OCI-LY3 (cell line): ENCODE results near the gene SEL1L2.
"Not testable (repeated sequence)": the region's sequence is repeated elsewhere in the genome, so short reads cannot be mapped to it uniquely, and the experiment has no call there.

Experiments used
- H2AFZ ChIP-seq: fragments of 200-600, 300-600 bp; shearing (Covaris generic); 2 replicates; pipeline ENCODE4 v1.6.0; 2014; ENCODE audit warnings: antibody characterized with exemption, low read depth, low read length
- H3K27ac ChIP-seq: fragments of 200-600, 300-600 bp; sonication (generic); 2 replicates; pipeline ENCODE4 v1.5.1; 2014; ENCODE audit warnings: mild to moderate bottlenecking, low read length, moderate library complexity, mixed read lengths
- H3K27me3 ChIP-seq: fragments of 200-600, 300-600 bp; sonication (generic); 2 replicates; pipeline ENCODE4 v1.6.1; 2014; ENCODE audit warnings: low read depth, low read length, mixed read lengths
- H3K36me3 ChIP-seq: fragments of 200-600, 300-600 bp; sonication (generic); replicated peaks from 2 replicates; pipeline ENCODE3; 2014; ENCODE audit warnings: low read depth, low read length, mixed read lengths
- H3K4me1 ChIP-seq: fragments of 300-600, 200-600 bp; sonication (generic); 2 replicates; pipeline ENCODE4 v1.6.1; 2014; ENCODE audit warnings: low read length, mixed read lengths
- H3K4me2 ChIP-seq: fragments of 200-600, 300-600 bp; sonication (generic); 2 replicates; pipeline ENCODE4 v1.6.1; 2014; ENCODE audit warnings: low read length, mixed read lengths
- H3K4me3 ChIP-seq: fragments of 300-600, 200-600 bp; sonication (generic); 2 replicates; pipeline ENCODE4 v1.5.1; 2014; ENCODE audit warnings: antibody characterized with exemption, mild to moderate bottlenecking, low read length, moderate library complexity
- H3K79me2 ChIP-seq: fragments of 300-600, 200-600 bp; shearing (Covaris generic); 2 replicates; pipeline ENCODE4 v1.6.1; 2014; ENCODE audit warnings: mild to moderate bottlenecking, low read length, mixed read lengths
- H3K9ac ChIP-seq: fragments of 300-600, 200-600 bp; shearing (Covaris generic); 2 replicates; pipeline ENCODE4 v1.6.0; 2014; ENCODE audit warnings: mild to moderate bottlenecking, low read length, moderate library complexity
- H3K9me3 ChIP-seq: fragments of 200-600, 300-600 bp; shearing (Covaris generic); 2 replicates; pipeline ENCODE4 v1.6.1; 2014; ENCODE audit warnings: low read length, mixed read lengths; ENCODE audit not compliant: insufficient read depth
- H4K20me1 ChIP-seq: fragments of 200-600, 300-600 bp; sonication (generic); 2 replicates; pipeline ENCODE4 v1.6.1; 2016; ENCODE audit warnings: low read length, mixed read lengths; ENCODE audit not compliant: insufficient read depth
- EZH2phosphoT487 ChIP-seq: fragments of 200-600 bp; shearing (Covaris generic); IDR thresholded peaks from 2 replicates; pipeline ENCODE4 v1.6.1; 2018; ENCODE audit warnings: antibody characterized with exemption, mixed run types, low read depth
- TF ChIP-seq, protein P1 (sequence below): fragments of 200-600, 300-600 bp; sonication (generic); IDR thresholded peaks from 2 replicates; pipeline ENCODE4 v1.5.1; 2014; ENCODE audit warnings: antibody characterized with exemption, low read length, low read depth

Gene SEL1L2

DNA sequence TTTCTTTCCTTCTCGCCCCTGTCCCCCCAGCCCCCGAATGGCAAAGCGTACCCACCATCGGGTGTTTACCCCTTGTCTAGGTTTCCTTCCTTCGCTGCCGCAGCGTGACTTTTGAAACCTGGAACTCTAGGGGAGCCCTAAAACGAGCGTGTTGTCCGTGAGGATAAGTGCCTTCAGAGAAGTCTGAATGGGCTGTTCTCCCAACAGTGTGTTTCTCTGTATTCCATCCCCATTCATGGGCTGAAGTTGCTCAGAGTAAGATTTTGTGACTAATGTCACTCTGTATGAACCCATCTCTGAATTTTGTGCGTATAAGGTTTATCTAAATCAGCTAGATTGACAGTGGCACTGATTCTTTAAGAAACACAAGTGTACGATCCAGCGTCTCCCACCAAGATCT is 5.9 kb upstream of the SEL1L2 start:
- Histone ChIP-seq H3K9me3 (peaks cover 5% of the 10 kb centered on the region; the same call in 1 of the 2 replicates), H3K4me3 (no peak overlapping the region), H4K20me1 (no peaks in the 10 kb centered on the region), H3K36me3 (no peaks in the 10 kb centered on the region), H2AFZ (no peak overlapping the region), H3K27ac (no peak overlapping the region), H3K4me1 (no peaks in the 10 kb centered on the region), H3K79me2 (no peaks in the 10 kb centered on the region), H3K27me3 (no peaks in the 10 kb centered on the region), H3K9ac (no peak overlapping the region), H3K4me2 (no peak overlapping the region)
- TF ChIP-seq, protein P1, sequence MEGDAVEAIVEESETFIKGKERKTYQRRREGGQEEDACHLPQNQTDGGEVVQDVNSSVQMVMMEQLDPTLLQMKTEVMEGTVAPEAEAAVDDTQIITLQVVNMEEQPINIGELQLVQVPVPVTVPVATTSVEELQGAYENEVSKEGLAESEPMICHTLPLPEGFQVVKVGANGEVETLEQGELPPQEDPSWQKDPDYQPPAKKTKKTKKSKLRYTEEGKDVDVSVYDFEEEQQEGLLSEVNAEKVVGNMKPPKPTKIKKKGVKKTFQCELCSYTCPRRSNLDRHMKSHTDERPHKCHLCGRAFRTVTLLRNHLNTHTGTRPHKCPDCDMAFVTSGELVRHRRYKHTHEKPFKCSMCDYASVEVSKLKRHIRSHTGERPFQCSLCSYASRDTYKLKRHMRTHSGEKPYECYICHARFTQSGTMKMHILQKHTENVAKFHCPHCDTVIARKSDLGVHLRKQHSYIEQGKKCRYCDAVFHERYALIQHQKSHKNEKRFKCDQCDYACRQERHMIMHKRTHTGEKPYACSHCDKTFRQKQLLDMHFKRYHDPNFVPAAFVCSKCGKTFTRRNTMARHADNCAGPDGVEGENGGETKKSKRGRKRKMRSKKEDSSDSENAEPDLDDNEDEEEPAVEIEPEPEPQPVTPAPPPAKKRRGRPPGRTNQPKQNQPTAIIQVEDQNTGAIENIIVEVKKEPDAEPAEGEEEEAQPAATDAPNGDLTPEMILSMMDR, result no peak
- TF ChIP-seq EZH2phosphoT487, result no peak

DNA sequence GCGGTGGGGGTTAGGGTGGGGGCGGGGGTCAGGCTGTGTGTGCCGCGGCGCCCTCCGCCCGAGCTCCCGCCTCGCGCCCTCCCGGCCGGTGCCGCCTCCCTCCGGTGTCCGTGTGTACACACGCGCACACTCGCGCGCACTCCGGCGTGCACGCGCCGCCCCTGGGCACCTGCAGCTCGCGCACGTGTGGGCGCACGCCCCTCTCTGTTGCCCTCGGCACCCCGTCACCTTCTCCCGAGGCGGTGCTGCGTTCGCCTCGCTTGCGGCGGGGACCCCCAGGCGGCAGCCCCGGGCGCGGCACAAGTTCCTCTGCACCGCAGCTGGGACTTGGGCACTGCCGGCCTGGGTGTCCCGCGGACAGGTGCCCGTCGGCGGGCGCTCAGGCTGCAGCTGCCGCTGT is 5.4 kb upstream of the SEL1L2 start:
- Histone ChIP-seq H4K20me1 (no peaks in the 10 kb centered on the region), H3K9me3 (peaks cover 5% of the 10 kb centered on the region; the same call in 1 of the 2 replicates), H3K79me2 (no peaks in the 10 kb centered on the region), H3K4me1 (no peaks in the 10 kb centered on the region), H3K9ac (no peak overlapping the region), H3K36me3 (no peaks in the 10 kb centered on the region), H3K4me3 (no peak overlapping the region), H3K4me2 (no peak overlapping the region), H3K27me3 (no peaks in the 10 kb centered on the region), H2AFZ (no peak overlapping the region), H3K27ac (no peak overlapping the region)
- no peak for TF ChIP-seq EZH2phosphoT487
- TF ChIP-seq, protein P1, result no peak

DNA sequence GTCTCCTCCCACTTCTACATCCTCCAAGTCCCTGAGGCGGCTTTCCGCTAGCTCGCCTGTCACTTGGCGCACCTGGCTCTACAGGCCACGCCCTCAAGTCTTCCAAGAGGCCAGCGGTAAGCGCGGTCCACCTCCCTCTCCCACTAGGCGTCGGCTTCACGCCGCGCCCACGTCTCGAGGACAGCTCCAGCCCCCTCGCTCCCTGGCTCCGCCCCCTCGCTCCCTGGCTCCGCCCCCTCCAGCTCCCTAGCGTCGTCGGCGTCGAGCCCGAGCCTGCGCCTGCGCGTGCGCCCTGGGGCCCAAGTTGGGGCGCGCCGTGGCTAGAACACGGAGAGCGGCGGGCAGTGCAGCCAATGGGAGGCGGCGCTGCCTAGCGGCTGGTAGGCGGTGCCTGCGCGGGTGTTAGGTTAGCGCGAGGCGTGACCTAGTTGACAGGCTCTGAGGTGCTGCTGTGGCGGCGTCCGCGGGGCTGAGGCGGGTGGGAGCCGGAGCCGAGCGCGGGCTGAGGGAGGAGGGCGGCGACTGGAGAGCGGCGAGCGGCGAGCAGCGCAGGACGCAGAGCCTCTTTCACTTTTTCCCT is 4.8 kb upstream of the SEL1L2 start, which contains the start of gene MACROD2:
MACROD2 (plus strand) TSS at position 431 of the 580 bp plus-strand sequence.
- Histone ChIP-seq H4K20me1 (no peaks in the 10 kb centered on the region), H3K36me3 (no peaks in the 10 kb centered on the region), H3K9me3 (peaks cover 5% of the 10 kb centered on the region; the same call in 1 of the 2 replicates), H3K4me2 (no peak within 1 kb of the TSS), H3K79me2 (no peaks in the 10 kb centered on the region), H3K27ac (no peak within 1 kb of the TSS), H2AFZ (no peak within 1 kb of the TSS), H3K4me1 (no peaks in the 10 kb centered on the region), H3K4me3 (no peak within 1 kb of the TSS), H3K27me3 (no peaks in the 10 kb centered on the region), H3K9ac (no peak within 1 kb of the TSS)
- TF ChIP-seq, protein P1, result no peak
- TF ChIP-seq EZH2phosphoT487, result no peak

DNA sequence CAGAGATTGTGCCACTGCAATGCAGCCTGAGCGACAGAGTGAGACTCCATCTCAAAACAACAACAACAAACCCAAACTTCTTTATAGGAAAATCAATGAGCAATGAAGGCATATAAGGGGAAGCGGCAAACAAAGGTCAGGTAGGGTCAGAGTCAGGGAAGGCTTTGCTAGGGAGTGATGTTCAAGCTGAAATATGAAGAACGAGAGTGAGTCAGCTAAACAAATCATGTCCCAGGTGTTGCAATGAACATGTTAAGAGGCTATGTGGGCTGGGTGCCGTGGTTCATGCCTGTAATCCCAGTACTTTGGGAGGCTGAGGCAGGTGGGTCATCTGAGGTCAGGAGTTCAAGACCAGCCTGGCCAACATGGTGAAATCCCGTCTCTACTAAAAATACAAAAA is 1.5 kb upstream of the SEL1L2 start:
- H2AFZ ChIP-seq, H3K79me2 ChIP-seq, H3K36me3 ChIP-seq, H3K4me1 ChIP-seq, H4K20me1 ChIP-seq, H3K27ac ChIP-seq, H3K4me3 ChIP-seq, H3K9me3 ChIP-seq, H3K27me3 ChIP-seq, H3K9ac ChIP-seq, H3K4me2 ChIP-seq: not testable (repeated sequence)
